ENCODE data around the gene PHACTR2.

DNA sequence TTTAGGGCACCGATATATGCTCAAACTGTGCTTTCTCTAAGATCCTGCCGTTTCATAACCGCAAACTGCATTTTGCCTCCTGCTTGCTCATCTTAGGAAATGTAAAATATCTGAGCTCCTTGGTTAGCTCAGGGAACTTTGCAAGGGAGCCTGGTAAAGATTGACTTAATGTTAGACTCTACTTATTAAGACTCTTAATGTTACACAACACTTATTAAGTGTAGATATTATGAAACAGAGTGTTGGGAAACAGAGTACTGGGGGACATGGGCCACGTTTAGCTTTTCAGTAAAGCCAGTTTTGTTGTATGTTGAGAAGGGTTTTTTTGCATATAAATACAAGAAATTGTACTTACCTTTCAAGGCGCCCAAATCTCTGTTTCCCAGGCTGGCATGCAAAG, 167.3 kb downstream of the PHACTR2 start:
- TF ChIP-seq, protein P1, sequence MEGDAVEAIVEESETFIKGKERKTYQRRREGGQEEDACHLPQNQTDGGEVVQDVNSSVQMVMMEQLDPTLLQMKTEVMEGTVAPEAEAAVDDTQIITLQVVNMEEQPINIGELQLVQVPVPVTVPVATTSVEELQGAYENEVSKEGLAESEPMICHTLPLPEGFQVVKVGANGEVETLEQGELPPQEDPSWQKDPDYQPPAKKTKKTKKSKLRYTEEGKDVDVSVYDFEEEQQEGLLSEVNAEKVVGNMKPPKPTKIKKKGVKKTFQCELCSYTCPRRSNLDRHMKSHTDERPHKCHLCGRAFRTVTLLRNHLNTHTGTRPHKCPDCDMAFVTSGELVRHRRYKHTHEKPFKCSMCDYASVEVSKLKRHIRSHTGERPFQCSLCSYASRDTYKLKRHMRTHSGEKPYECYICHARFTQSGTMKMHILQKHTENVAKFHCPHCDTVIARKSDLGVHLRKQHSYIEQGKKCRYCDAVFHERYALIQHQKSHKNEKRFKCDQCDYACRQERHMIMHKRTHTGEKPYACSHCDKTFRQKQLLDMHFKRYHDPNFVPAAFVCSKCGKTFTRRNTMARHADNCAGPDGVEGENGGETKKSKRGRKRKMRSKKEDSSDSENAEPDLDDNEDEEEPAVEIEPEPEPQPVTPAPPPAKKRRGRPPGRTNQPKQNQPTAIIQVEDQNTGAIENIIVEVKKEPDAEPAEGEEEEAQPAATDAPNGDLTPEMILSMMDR (IDR thresholded peaks at IDR 0.05): no peak
- TF ChIP-seq POLR2A (IDR thresholded peaks at IDR 0.05): no peak

Measured in heart left ventricle (tissue), 13 donors.